Lung (tissue), 12 donors: ENCODE results near the gene TOMM34. TPM values are rescaled to one million over a fixed set of nuclear protein-coding genes. Genes with fewer than 3 reads are reported as not detected.

Experiments used
- ATAC-seq: fragments of 200-7000 bp; cut with Tn5 transposase; one replicate; pipeline ENCODE4 v1.9.1; 2020; ENCODE audit warnings: moderate number of reproducible peaks; ENCODE audit not compliant: insufficient read depth, low FRiP score
- DNase-seq, 3 donors: peaks; one replicate each; pipeline ENCODE4 v3.0.0-alpha.2; 2013 to 2017
- H3K27ac ChIP-seq, 2 donors: one replicate each; pipeline ENCODE4 v1.5.1; 2013; ENCODE audit warnings: mild to moderate bottlenecking in 2 of 2, moderate library complexity in 2 of 2, control low read depth in 1 of 2, inconsistent platforms in 1 of 2, low read depth in 1 of 2, low read length in 1 of 2
- H3K27me3 ChIP-seq, 3 donors: one replicate each; pipeline ENCODE4 v1.5.1; 2013; ENCODE audit warnings: low read length in 2 of 3; ENCODE audit not compliant: control insufficient read depth in 3 of 3, insufficient read depth in 3 of 3
- H3K36me3 ChIP-seq, 4 donors: one replicate each; pipeline ENCODE4 v1.5.1; 2013; ENCODE audit warnings: low read length in 4 of 4, mild to moderate bottlenecking in 1 of 4, moderate library complexity in 1 of 4; ENCODE audit not compliant: control insufficient read depth in 4 of 4, insufficient read depth in 4 of 4
- H3K4me1 ChIP-seq, 5 donors: one replicate each; pipeline ENCODE4 v1.5.1; 2013; ENCODE audit warnings: low read length in 5 of 5, mild to moderate bottlenecking in 2 of 5, moderate library complexity in 1 of 5; ENCODE audit not compliant: control insufficient read depth in 5 of 5, insufficient read depth in 5 of 5
- H3K4me3 ChIP-seq: one replicate; pipeline ENCODE4 v1.5.1; 2013; ENCODE audit warnings: mild to moderate bottlenecking, control low read depth, moderate library complexity
- H3K9ac ChIP-seq, 2 donors: one replicate each; pipeline ENCODE4 v1.5.1; 2013; ENCODE audit warnings: low read length in 2 of 2, control low read depth in 1 of 2; ENCODE audit not compliant: insufficient read depth in 1 of 2
- H3K9me3 ChIP-seq, 4 donors: one replicate each; pipeline ENCODE4 v1.5.1; 2013; ENCODE audit warnings: low read length in 3 of 4, mild to moderate bottlenecking in 1 of 4, moderate library complexity in 1 of 4; ENCODE audit not compliant: control insufficient read depth in 4 of 4, insufficient read depth in 3 of 4
- CTCF ChIP-seq: IDR thresholded peaks from 2 replicates; pipeline ENCODE4 v1.5.1; 2012; ENCODE audit warnings: mild to moderate bottlenecking; ENCODE audit errors: control extremely low read depth, extremely low read depth
- WGBS, 2 donors: extraction: QIAGEN DNeasy Blood & Tissue Kit; methylation state at CpG; one replicate each; pipeline ENCODE4 v1.1.7; 2013; 5-methylcytosine and 5-hydroxymethylcytosine counted together
- polyA plus RNA-seq, 2 donors: library from polyadenylated mRNA; stranded (reverse); fragments of 200-250 nt; gene quantifications; one replicate each; pipeline ENCODE4 v1.2.1, GENCODE V29; 2013
- total RNA-seq, 2 donors: library from RNA; depleted of rRNA in 1 of 2; stranded (reverse); fragments of >200 nt in 1 of 2; gene quantifications; one replicate each; pipeline ENCODE4 v1.2.1, GENCODE V29; 2014 to 2021
- donor health status: control.
- donor health status: control.
- donor health status: Bipolar disorder and iron deficiency.
- donor health status: healthy.
- donor health status: DM: yes; HTN: yes; CAD: no.

Gene TOMM34
- total and polyA plus RNA-seq, 4 donors, result 9.8 to 24.7 (median 17.1) TPM

- no peak for ATAC-seq
- no peak for TF ChIP-seq CTCF
- 75 to 78% methylated on average over 17 of the region's 17 CpGs for WGBS, 2 donors
- peaks cover 6 to 24% (median 13%) of the 10 kb centered on the region in 4 donors for H3K36me3 ChIP-seq
- no peak overlapping the region for H3K27ac ChIP-seq
- peak overlapping the region; percentile 1 for H3K4me3 ChIP-seq
- no peak for DNase-seq
- H3K9ac ChIP-seq, result no peak overlapping the region
- H3K4me1 ChIP-seq, result peaks cover 0 to 15% (median 4%) of the 10 kb centered on the region in 5 donors
- H3K27me3 ChIP-seq, result no peaks in the 10 kb centered on the region
- no peaks in the 10 kb centered on the region for H3K9me3 ChIP-seq
Observed at GRCh38 chr20:44910690-44911262, 49.4 kb downstream of the TOMM34 start.

GRCh38 chr20:44909872-44910689 is 50.1 kb downstream of the TOMM34 start, which contains the start of gene PABPC1L:
Gene PABPC1L, plus strand, starts transcription at chr20:44910060. Its CDS starts 84 bp downstream, at chr20:44910144.
- Histone ChIP-seq H3K9ac (no peak within 1 kb of the TSS), H3K4me1 (peaks cover 0 to 15% (median 4%) of the 10 kb centered on the region in 5 donors), H3K9me3 (no peaks in the 10 kb centered on the region), H3K4me3 (peak within 1 kb of the TSS; percentile 54), H3K27ac (peak within 1 kb of the TSS in 1 of 2 donors; percentile 10), H3K27me3 (no peaks in the 10 kb centered on the region), H3K36me3 (peaks cover 8 to 25% (median 14%) of the 10 kb centered on the region in 4 donors)
- WGBS, 2 donors, result 3 to 4% methylated on average over 56 to 61 of the region's 61 CpGs
- DNase-seq (peak; percentile 60 to 75 (median 74)), ATAC-seq (peak; percentile 90)
- no peak for TF ChIP-seq CTCF

GRCh38 chr20:44908987-44909871 is 51.0 kb downstream of the TOMM34 start:
- no peaks in the 10 kb centered on the region for H3K9me3 ChIP-seq
- H3K9ac ChIP-seq, result no peak overlapping the region
- H3K27ac ChIP-seq, result peak overlapping the region in 1 of 2 donors; percentile 10
- ATAC-seq (no peak), DNase-seq (no peak)
- no peak for TF ChIP-seq CTCF
- H3K4me3 ChIP-seq, result no peak overlapping the region
- H3K27me3 ChIP-seq, result no peaks in the 10 kb centered on the region
- peaks cover 8 to 31% (median 19%) of the 10 kb centered on the region in 4 donors for H3K36me3 ChIP-seq
- H3K4me1 ChIP-seq, result peaks cover 0 to 15% (median 4%) of the 10 kb centered on the region in 5 donors
- WGBS, 2 donors, result 29 to 31% methylated on average over 14 of the region's 14 CpGs
